Raji (cell line): Measurements from ENCODE around the gene PHIP.

Experiments
- POLR2A ChIP-seq: IDR thresholded peaks from 2 replicates; pipeline ENCODE4 v1.6.1; 2011; ENCODE audit warnings: low read depth, low read length, control low read depth; ENCODE audit not compliant: insufficient read depth

The PHIP gene

GRCh38 chr6:79042799-79043126 lies 35.3 kb downstream of the PHIP start:
- TF ChIP-seq POLR2A: no peak

- no peak for TF ChIP-seq POLR2A
These were observed 35.8 kb downstream of the PHIP start for GRCh38 chr6:79042088-79042798.

DNA sequence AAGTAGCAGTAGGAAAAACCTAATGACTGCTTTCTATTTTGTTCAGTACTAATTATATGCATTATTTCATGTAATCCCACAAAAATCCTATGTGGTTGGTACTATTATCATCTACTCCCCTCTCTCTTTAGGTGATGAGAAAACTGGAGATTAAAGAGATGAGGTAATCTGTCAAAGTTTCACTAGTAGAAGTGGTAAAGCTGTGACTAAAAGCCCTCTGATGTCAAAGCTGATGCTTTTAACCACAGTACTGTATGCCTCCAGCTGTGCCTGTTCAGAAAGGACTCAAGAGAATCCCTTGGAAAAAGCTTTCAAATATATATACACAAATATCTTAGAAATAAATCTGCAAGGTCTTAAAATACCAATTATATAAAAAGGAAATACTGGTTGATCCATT lies 38.0 kb downstream of the PHIP start:
- TF ChIP-seq POLR2A: no peak

GRCh38 chr6:79038061-79038460 lies 40.0 kb downstream of the PHIP start:
- no peak for TF ChIP-seq POLR2A

- TF ChIP-seq POLR2A: no peak
These were observed 43.2 kb downstream of the PHIP start for GRCh38 chr6:79034865-79035264.

GRCh38 chr6:79033279-79033678 lies 44.8 kb downstream of the PHIP start:
- TF ChIP-seq POLR2A: no peak

DNA sequence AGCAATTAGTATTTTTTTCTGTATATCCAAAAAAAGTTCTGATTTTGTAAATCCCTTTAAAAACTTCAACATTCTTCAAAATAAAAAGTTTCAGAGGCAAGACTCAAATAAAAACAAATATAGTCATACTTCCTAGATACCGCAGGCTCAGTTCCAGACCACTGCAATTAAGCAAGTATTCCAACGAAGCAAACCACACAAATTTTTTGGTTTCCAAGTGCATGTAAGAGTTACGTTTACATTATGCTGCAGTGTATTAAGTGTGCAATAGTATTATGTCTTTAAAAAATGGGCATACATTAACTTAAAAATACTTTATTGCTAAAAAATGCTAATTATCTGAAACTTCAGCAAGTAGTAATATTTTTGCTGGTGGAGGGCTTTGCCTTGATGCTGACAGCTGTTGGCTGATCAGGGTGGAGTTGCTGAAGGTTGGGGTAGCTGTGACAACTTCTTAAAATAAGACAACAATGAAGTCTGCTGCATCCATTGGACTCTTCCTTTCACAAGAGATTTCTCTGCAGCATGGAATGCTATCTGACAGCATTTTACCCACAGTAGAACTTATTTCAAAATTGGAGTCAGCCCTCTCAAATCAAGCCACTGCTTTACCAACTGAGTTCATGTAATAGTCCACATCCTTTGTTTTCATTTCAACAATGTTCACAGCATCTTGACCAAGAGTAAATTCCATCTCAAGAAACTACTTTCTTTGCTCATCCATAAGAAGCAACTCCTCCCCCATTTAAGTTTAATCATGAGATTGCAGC lies 46.0 kb downstream of the PHIP start:
- TF ChIP-seq POLR2A: no peak

DNA sequence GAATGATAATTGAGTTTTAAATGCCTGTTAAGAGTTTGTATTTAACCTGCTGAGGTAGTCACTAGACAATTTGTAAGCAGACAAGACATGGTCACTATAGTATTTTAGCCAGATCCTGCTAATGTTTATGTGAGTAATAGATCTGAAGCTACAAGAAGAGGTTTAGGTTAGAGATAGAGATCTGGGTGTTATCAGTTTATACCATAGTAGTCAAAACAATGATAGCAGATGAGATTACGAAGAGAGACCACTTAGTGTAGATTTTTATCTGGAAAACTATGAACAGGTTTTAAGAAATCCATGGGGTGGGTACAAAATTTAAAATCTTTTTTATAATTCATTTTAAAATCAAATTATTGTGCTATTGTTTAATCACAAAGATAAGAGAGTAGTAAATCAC lies 47.5 kb downstream of the PHIP start:
- TF ChIP-seq POLR2A: no peak

DNA sequence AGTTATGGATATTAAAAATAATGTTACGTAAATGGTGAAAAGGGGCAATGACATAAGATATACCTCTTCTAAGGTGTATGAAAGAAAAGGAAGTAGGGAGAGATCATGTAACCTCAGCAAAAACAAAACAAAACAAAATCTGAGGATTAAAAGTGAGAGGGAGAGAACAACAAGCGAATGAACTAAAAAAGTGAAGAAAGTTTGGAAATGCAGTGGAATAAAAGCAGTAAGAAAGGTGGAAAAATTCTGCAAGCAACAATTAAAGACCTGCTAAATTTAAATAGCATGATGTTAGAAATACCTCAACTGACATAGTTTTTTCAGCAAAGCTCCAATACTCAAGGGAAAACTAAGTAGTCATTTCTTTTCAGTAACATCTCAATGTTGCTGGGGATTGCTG lies 48.0 kb downstream of the PHIP start:
- TF ChIP-seq POLR2A: no peak

DNA sequence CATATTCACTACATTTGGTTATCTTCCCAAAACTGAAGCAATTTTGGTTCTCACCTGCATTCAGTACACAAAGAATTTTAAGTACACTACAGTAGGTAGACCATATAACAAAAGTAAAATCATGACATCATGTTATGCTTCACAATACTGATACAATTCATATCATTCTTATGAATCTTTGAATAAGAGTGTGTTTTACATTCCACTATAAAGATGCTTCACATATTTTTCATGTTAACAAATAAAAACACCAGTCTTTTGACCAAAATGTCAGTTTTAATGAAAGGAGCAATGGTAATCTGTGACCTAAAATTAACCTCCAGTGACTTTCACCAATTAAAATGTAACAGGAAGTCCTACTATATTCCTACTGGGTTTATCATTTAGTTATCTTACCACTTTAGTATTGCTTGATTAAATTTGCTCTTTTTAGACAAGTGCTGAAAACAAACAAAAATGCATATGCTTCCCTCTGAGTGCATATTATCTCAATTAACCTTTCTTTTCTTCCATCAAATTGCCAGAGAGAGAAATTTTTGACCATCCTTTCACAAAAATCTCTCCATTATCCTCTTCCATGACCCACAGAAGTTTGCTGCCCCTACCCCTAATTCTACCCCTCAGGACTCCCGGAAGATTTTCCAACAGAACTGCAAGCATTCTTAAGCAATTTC lies 49.3 kb downstream of the PHIP start:
- TF ChIP-seq POLR2A: no peak

- no peak for TF ChIP-seq POLR2A
These were observed 66.1 kb downstream of the PHIP start for GRCh38 chr6:79011940-79012339.

GRCh38 chr6:79010422-79010821 lies 67.6 kb downstream of the PHIP start:
- no peak for TF ChIP-seq POLR2A

DNA sequence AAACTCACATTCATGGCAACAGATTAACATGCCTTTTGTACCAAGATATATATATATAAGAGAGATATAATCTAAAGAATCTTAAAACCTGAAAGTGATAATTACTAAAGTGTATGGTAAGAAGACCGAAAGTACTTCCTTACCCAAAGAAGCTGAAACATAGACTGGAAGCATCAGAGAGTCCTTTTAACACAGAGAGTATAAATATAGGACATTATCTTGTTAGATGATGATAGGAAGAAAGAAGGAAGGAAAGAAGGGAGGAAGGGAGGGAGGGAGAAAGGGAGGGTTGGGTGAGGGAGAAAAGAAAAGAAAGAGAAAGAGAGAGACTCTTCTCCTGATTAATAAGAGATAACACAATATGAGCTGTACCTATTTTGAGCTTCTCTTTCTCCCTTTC lies 68.2 kb downstream of the PHIP start:
- TF ChIP-seq POLR2A: no peak

DNA sequence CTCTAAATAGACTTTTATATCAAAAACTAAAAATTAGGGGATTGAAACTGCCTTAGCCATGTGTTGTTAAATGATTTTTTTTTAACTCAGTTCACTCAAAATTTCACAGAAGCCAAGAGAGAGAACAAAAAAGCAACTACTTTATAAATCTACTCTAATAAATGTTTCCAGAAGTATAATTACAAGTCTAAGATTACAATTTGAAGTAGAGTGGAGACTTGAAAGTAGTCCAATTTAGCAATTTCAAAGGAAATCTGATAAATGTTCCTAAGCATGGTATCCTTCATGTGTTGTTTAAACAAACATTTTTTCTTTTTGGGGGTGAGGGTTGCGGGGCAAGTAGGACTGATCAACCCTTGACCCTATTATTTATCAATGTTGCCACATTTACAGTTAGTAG lies 72.6 kb downstream of the PHIP start:
- no peak for TF ChIP-seq POLR2A

- no peak for TF ChIP-seq POLR2A
These were observed 73.0 kb downstream of the PHIP start for GRCh38 chr6:79005024-79005423.

- TF ChIP-seq POLR2A: no peak
These were observed 73.8 kb downstream of the PHIP start for GRCh38 chr6:79004239-79004638.
